Stimulated activated CD4-positive, alpha-beta T cell treated with anti-CD3 and anti-CD28 coated beads, Interleukin-2, amount 100 ng/mL, for 24 hours (primary cell): ENCODE results near the gene SPSB2.
"Not testable (repeated sequence)": the region's sequence is repeated elsewhere in the genome, so short reads cannot be mapped to it uniquely, and the experiment has no call there.

Experiments used
- DNase-seq, 2 donors: peaks; one replicate each; pipeline ENCODE4 v3.0.0-alpha.2; 2020

Gene SPSB2

GRCh38 chr12:6869049-6870021, 3.8 kb downstream of the SPSB2 start:
- peak; percentile 84 to 88 for DNase-seq

GRCh38 chr12:6868211-6869048, 4.7 kb downstream of the SPSB2 start:
- DNase-seq, result peak in 1 of 2 donors; percentile 24

GRCh38 chr12:6867413-6868210, 5.5 kb downstream of the SPSB2 start, which contains the start of gene TPI1:
TPI1 (plus strand) TSS chr12:6867531; CDS start chr12:6867567, 36 bp downstream.
- peak; percentile 80 to 83 for DNase-seq

- no peak for DNase-seq
Measured at GRCh38 chr12:6866920-6867412, 6.1 kb downstream of the SPSB2 start.

GRCh38 chr12:6866163-6866919, 6.8 kb downstream of the SPSB2 start:
- no peak for DNase-seq

- DNase-seq, result not testable (repeated sequence)
Measured at GRCh38 chr12:6865307-6865706, 7.8 kb downstream of the SPSB2 start.

GRCh38 chr12:6863586-6864321, 9.3 kb downstream of the SPSB2 start:
- DNase-seq, result no peak

- no peak for DNase-seq
Measured at GRCh38 chr12:6863033-6863432, 10.1 kb downstream of the SPSB2 start.

GRCh38 chr12:6861391-6861790, 11.7 kb downstream of the SPSB2 start:
- DNase-seq, result no peak

GRCh38 chr12:6860942-6861341, 12.2 kb downstream of the SPSB2 start:
- DNase-seq, result no peak

GRCh38 chr12:6860116-6860515, 13.0 kb downstream of the SPSB2 start:
- DNase-seq, result no peak

GRCh38 chr12:6858799-6859198, 14.3 kb downstream of the SPSB2 start:
- no peak for DNase-seq

GRCh38 chr12:6855322-6855721, 17.8 kb downstream of the SPSB2 start:
- no peak for DNase-seq

- DNase-seq, result no peak
Measured at GRCh38 chr12:6854036-6854435, 19.1 kb downstream of the SPSB2 start.

- no peak for DNase-seq
Measured at GRCh38 chr12:6853626-6854025, 19.5 kb downstream of the SPSB2 start.

- DNase-seq, result peak; percentile 76 to 82
Measured at GRCh38 chr12:6852651-6853354, 20.3 kb downstream of the SPSB2 start.

GRCh38 chr12:6851921-6852650, 21.0 kb downstream of the SPSB2 start, which contains the start of gene USP5:
USP5 (plus strand) TSS chr12:6852150; CDS start chr12:6852180, 30 bp downstream.
- DNase-seq, result peak; percentile 97

GRCh38 chr12:6851153-6851920, 21.8 kb downstream of the SPSB2 start, which contains the start of gene CDCA3:
CDCA3 (minus strand) TSS chr12:6851286; CDS start chr12:6850952, 334 bp downstream.
- peak; percentile 93 to 96 for DNase-seq

- no peak for DNase-seq
Measured at GRCh38 chr12:6850796-6851152, 22.3 kb downstream of the SPSB2 start.
